Right cardiac atrium (tissue), 5 donors: ENCODE measurements around the gene MS4A15. TPM values are rescaled to one million over a fixed set of nuclear protein-coding genes. Genes with fewer than 3 reads are reported as not detected.

Source experiments
- ATAC-seq, 2 donors: fragments of 200-7000 bp; cut with Tn5 transposase; one replicate each; pipeline versions ENCODE4 v1.8.0 to v1.9.1; 2020; ENCODE audit warnings: moderate library complexity in 2 of 2, mild to moderate bottlenecking in 1 of 2
- DNase-seq, 3 donors: peaks; one replicate each; pipeline ENCODE4 v3.0.0-alpha.2; 2020
- H3K27ac ChIP-seq: one replicate; pipeline ENCODE4 v1.5.1; 2013; ENCODE audit warnings: mild to moderate bottlenecking, low read length, control low read depth, moderate library complexity
- H3K27me3 ChIP-seq: one replicate; pipeline ENCODE4 v1.6.1; 2013; ENCODE audit not compliant: control insufficient read depth, insufficient read depth
- H3K4me1 ChIP-seq: one replicate; pipeline ENCODE4 v1.6.1; 2013; ENCODE audit warnings: low read length; ENCODE audit not compliant: control insufficient read depth, insufficient read depth
- H3K4me3 ChIP-seq: one replicate; pipeline ENCODE4 v1.5.1; 2013; ENCODE audit warnings: low read length, control low read depth
- H3K9me3 ChIP-seq: one replicate; pipeline ENCODE4 v1.6.1; 2013; ENCODE audit warnings: low read length; ENCODE audit not compliant: control insufficient read depth
- WGBS: extraction: QIAGEN DNeasy Blood & Tissue Kit; methylation state at CpG from one replicate; pipeline ENCODE4 v1.1.7; 2013; 5-methylcytosine and 5-hydroxymethylcytosine counted together
- intact Hi-C, 4 donors: fragments of 100-400 bp; cut with DNase I; formaldehyde crosslinking; loops; one replicate each; pipeline versions ENCODE4 v1.11.0 to v1.14.0; 2022 to 2023
- polyA plus RNA-seq: library from polyadenylated mRNA; stranded (reverse); fragments of 200-250 nt; gene quantifications from one replicate; pipeline ENCODE4 v1.2.3, GENCODE V29; 2013
- total RNA-seq, 4 donors: library from RNA; stranded (reverse); fragmentation: NEBNext Ultra II Directional; extraction: Animal tissue kit (Norgen Biotek cat#: 25700); gene quantifications; one replicate each; pipeline ENCODE4 v1.2.1, GENCODE V29; 2021
- donor health status: healthy with polysubstance abuse.
- donor health status: DM: no; HTN: yes; CAD: no.
- donor health status: DM: no; HTN: no; CAD: no.
- donor health status: DM: no; HTN: yes; CAD: no; lungs with severe emphysema.
- donor health status: DM: yes; HTN: yes; CAD: no.

The MS4A15 gene
- total and polyA plus RNA-seq, 5 donors = not detected

- H3K27ac ChIP-seq = no peak overlapping the region
- WGBS = 59% methylated on average over 8 of the region's 8 CpGs
- DNase-seq = no peak
- intact Hi-C loops = no loop called here
- H3K4me1 ChIP-seq = no peaks in the 10 kb centered on the region
- H3K4me3 ChIP-seq = no peak overlapping the region
- H3K27me3 ChIP-seq = no peaks in the 10 kb centered on the region
- ATAC-seq = no peak
- no peaks in the 10 kb centered on the region for H3K9me3 ChIP-seq
These were observed 25.1 kb upstream of the MS4A15 start for GRCh38 chr11:60731586-60731985.

DNA sequence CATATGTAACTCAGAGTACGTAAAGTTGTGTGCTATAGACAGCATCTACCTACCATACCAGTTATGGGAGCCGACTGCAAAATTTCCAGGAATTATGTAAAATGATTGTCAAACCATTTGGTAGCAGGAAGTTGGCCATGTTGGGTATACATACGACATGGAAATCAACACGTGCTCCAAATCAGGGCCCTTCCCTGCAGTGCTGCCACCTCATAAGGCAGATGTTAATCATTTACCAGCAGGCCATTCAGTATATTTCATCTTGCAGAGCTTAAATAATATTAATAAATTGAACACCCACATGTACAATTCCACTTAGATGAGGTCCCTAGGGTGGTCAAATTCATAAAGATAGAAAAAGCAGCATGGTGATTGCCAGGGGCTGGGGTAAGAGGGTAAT lies 22.4 kb upstream of the MS4A15 start:
- Histone ChIP-seq H3K4me1 (no peaks in the 10 kb centered on the region), H3K27ac (no peak overlapping the region), H3K4me3 (no peak overlapping the region), H3K9me3 (no peaks in the 10 kb centered on the region), H3K27me3 (no peaks in the 10 kb centered on the region)
- ATAC-seq (no peak), DNase-seq (no peak)
- intact Hi-C loops = no loop called here
- WGBS = 89% methylated on average over 4 of the region's 4 CpGs

DNA sequence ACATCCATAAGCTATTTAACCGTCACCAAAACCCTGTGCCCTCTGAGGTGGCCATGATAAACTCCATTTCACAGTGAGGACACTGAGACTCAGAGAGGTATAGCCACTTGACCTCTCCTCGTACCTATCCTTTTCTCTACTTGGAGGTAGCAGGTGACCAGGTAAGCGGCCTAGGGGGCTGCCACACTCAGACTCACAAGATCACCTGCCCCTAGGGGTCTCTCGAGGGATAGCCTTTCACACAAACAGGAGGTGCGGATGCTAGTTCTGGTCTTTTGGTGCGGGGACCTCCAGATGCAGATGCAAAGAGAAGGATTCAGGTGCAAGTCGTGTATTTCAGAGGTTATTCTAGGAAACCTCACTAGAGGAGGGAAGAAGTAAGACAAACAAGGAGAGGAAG lies 17.6 kb upstream of the MS4A15 start:
- DNase-seq = no peak
- Histone ChIP-seq H3K4me1 (no peaks in the 10 kb centered on the region), H3K9me3 (peaks cover 3% of the 10 kb centered on the region), H3K27ac (no peak overlapping the region), H3K4me3 (no peak overlapping the region), H3K27me3 (no peaks in the 10 kb centered on the region)
- intact Hi-C loops = no loop called here
- 61% methylated on average over 7 of the region's 7 CpGs for WGBS
- ATAC-seq = no peak

GRCh38 chr11:60740573-60740972 lies 16.1 kb upstream of the MS4A15 start:
- Histone ChIP-seq H3K9me3 (peaks cover 3% of the 10 kb centered on the region), H3K27me3 (no peaks in the 10 kb centered on the region), H3K27ac (no peak overlapping the region), H3K4me1 (no peaks in the 10 kb centered on the region), H3K4me3 (no peak overlapping the region)
- no peak for ATAC-seq
- intact Hi-C loops = no loop called here
- DNase-seq = no peak

DNA sequence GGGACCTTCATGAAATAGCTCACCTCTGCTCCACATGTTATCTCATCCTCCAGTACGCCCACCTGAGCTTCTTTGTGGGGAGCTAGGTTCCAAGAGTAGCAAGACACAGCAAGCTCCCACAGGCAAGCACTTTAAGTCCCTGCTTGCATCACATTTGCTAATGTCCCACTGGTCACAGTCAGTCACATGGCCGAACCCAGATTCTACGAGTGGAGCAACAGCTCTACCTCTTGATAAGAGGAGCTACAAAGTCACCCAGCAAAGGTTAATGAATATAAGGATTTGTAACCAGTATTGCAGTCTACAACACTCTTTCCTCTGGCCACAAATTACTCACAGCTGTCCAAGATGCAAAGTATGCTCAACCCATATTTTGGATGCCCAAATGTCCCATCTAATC lies 15.2 kb upstream of the MS4A15 start:
- intact Hi-C loops = no loop called here
- Histone ChIP-seq H3K9me3 (peaks cover 3% of the 10 kb centered on the region), H3K27me3 (no peaks in the 10 kb centered on the region), H3K4me1 (no peaks in the 10 kb centered on the region), H3K27ac (no peak overlapping the region), H3K4me3 (no peak overlapping the region)
- 84% methylated on average over 3 of the region's 3 CpGs for WGBS
- DNase-seq = no peak
- no peak for ATAC-seq

DNA sequence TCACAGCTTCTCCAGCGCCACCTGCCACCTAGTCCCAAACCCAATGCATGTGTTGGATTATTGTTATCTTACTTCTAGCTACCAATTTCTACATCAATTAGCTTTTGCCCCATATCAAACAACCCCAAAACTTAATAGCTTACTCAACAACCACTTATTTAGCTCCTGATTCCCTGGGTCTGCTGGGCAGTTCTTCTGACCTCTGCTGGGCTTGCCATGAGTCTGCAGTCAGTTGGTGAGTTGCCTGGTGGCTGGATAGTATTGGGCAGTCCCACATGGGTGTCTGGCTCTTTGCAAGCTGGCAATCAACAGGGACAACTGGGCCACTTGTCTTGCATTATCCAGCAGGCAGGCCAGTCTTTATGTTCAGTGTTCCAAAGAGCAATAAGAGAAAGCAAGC lies 13.6 kb upstream of the MS4A15 start:
- no peak overlapping the region for H3K27ac ChIP-seq
- ATAC-seq = no peak
- H3K27me3 ChIP-seq = no peaks in the 10 kb centered on the region
- H3K4me3 ChIP-seq = no peak overlapping the region
- DNase-seq = no peak
- WGBS = 77% methylated on average over 1 of the region's 1 CpG
- no peaks in the 10 kb centered on the region for H3K4me1 ChIP-seq
- peaks cover 3% of the 10 kb centered on the region for H3K9me3 ChIP-seq
- intact Hi-C loops = no loop called here

GRCh38 chr11:60744114-60744513 lies 12.6 kb upstream of the MS4A15 start:
- WGBS = 82% methylated on average over 5 of the region's 5 CpGs
- ATAC-seq (no peak), DNase-seq (no peak)
- intact Hi-C loops = no loop called here
- no peak overlapping the region for H3K4me3 ChIP-seq
- H3K9me3 ChIP-seq = peaks cover 3% of the 10 kb centered on the region
- no peaks in the 10 kb centered on the region for H3K4me1 ChIP-seq
- H3K27ac ChIP-seq = no peak overlapping the region
- H3K27me3 ChIP-seq = no peaks in the 10 kb centered on the region

DNA sequence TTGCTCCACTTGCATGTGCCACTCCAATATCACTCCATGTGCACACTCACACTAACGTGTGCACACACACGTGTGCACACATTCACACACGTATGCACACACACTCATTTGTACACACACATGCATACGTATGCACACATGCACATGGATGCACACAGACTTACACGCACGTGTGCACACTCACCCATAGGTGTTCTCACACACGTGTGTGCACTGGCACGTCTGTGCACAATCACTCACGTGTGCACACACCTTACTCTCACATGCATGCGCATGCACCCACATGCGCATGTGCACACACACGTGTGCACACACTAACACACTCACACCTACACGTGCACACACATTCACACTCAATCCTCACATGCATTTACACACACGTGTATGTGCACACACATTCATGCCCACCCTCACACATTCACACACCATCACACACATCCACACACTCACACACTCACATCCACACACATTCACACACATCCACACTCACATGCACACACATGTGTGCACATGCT lies 9.3 kb upstream of the MS4A15 start:
- Histone ChIP-seq H3K4me3 (no peak overlapping the region), H3K27ac (no peak overlapping the region), H3K9me3 (no peaks in the 10 kb centered on the region), H3K4me1 (no peaks in the 10 kb centered on the region), H3K27me3 (no peaks in the 10 kb centered on the region)
- no peak for ATAC-seq
- intact Hi-C loops = no loop called here
- WGBS = 93% methylated on average over 14 of the region's 14 CpGs
- no peak for DNase-seq

DNA sequence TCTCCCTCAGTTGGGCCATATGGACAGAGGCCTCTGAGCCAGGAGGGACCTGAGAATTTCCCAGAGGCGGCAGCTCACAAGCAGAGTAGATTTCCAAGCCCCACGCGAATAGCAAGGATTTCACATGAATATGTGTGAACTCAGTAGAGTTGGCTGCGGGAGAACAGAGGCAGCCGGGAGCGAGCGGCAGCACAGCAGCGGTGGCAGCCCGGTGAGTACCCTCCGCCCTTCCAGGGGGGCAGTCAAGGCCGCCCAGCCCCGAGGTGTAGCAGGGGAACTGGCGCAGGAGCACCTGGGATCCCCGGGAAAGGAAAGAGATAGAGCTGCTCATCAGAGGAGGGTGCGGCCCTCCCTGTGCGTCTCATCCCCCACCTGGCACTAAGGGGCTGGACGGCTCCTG lies 8.4 kb upstream of the MS4A15 start:
- Histone ChIP-seq H3K9me3 (no peaks in the 10 kb centered on the region), H3K4me1 (no peaks in the 10 kb centered on the region), H3K4me3 (no peak overlapping the region), H3K27ac (no peak overlapping the region), H3K27me3 (no peaks in the 10 kb centered on the region)
- WGBS = 87% methylated on average over 17 of the region's 17 CpGs
- intact Hi-C loops = no loop called here
- DNase-seq = no peak
- no peak for ATAC-seq

DNA sequence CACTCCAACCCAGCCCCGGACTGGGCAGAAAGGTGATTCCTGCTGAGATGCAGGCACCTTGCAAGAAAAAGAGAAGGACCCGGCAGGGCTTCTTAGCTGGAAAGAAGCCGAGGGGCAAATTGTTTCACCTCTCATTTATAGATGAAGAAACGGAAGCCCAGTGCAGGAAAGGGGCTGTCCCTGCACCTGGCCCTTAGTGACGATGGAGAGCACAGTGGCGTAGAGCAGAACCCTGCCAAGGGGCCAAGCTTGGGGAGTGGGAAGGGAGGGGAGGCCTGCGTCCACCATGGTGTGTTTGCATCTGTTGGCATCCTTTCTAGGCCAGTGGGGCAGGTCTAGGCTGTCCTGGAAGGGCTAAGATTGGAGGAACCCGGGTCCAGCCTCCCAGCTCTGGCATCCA lies 7.8 kb upstream of the MS4A15 start:
- H3K4me3 ChIP-seq = no peak overlapping the region
- intact Hi-C loops = no loop called here
- no peaks in the 10 kb centered on the region for H3K9me3 ChIP-seq
- H3K27me3 ChIP-seq = no peaks in the 10 kb centered on the region
- DNase-seq (no peak), ATAC-seq (no peak)
- no peaks in the 10 kb centered on the region for H3K4me1 ChIP-seq
- WGBS = 78% methylated on average over 8 of the region's 8 CpGs
- H3K27ac ChIP-seq = no peak overlapping the region

DNA sequence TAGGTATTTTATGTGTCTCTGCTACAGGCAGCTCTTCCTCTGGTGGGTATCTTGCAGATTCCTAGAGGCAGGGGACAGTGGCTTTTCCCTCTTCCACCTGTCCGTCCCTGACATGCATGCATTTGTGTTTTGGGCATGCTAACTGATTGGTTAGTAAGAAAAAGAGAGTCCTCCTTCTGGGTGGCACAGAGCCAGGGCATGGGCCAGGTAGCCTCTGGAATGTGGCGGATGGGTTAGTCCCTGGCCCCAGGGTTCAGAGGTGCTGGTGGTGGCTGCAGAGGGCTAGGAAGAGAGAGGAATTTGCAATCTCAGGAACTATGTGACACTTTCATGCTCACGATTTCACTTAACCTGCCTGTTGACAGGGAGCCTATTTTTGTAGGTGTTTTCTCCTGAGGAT lies 5.8 kb upstream of the MS4A15 start:
- DNase-seq = no peak
- 59% methylated on average over 3 of the region's 3 CpGs for WGBS
- H3K4me1 ChIP-seq = no peaks in the 10 kb centered on the region
- no peaks in the 10 kb centered on the region for H3K9me3 ChIP-seq
- no peak overlapping the region for H3K27ac ChIP-seq
- H3K27me3 ChIP-seq = peaks cover 4% of the 10 kb centered on the region
- no peak overlapping the region for H3K4me3 ChIP-seq
- intact Hi-C loops = no loop called here
- no peak for ATAC-seq

GRCh38 chr11:60753309-60753708 lies 3.4 kb upstream of the MS4A15 start:
- ATAC-seq (no peak), DNase-seq (no peak)
- H3K9me3 ChIP-seq = no peaks in the 10 kb centered on the region
- intact Hi-C loops = no loop called here
- no peak overlapping the region for H3K27ac ChIP-seq
- 46% methylated on average over 4 of the region's 4 CpGs for WGBS
- peaks cover 4% of the 10 kb centered on the region for H3K27me3 ChIP-seq
- no peaks in the 10 kb centered on the region for H3K4me1 ChIP-seq
- no peak overlapping the region for H3K4me3 ChIP-seq
